ENCODE data around the gene RTL10.
"Not testable (repeated sequence)": the region's sequence is repeated elsewhere in the genome, so short reads cannot be mapped to it uniquely, and the experiment has no call there.

RTL10 gene

DNA sequence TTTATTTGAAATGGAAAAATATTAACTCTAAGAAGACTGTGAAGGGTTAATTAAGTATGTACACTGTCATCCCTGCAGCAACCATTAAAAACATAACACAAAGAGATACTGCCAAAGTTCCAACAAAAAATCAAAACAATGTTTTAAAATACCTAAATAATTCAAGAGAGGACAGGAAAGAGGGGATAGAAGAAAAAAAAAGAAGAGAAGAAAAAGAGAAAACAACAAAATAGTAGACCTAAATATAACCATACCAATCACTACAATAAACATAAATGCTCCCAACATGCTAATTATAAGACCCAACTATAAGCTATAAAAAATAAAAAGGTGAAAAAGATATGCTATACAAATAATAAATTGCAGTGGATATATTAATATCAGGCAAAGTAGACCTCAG is 20.1 kb downstream of the RTL10 start:
- Mint-ChIP-seq H3K9me3 (no peaks in the 10 kb centered on the region), H3K27me3 (no peaks in the 10 kb centered on the region), H3K4me3 (no peak overlapping the region), H3K27ac (no peak overlapping the region), H3K4me1 (peaks cover 35% of the 10 kb centered on the region)
- no peak for ATAC-seq
- DNase-seq: no peak

DNA sequence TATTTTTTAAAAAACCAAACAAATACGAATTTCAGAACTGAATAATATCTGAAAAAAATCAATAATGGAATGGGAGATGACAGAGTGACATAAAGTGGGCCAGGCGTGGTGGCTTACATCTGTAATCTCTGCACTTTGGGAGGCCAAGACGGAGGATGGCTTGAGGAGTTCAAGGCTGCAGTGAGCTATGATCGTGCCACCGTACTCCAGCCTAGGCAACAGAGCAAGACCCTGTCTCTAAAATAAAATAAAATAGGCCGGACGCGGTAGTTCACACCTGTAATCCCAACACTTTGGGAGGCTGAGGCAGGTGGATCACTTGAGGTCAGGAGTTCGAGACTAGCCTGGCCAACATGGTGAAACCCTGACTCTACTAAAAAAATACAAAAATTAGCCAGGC is 21.3 kb downstream of the RTL10 start:
- not testable (repeated sequence) for H3K9me3 Mint-ChIP-seq, H3K27me3 Mint-ChIP-seq, H3K27ac Mint-ChIP-seq, DNase-seq, H3K4me3 Mint-ChIP-seq, ATAC-seq
- peaks cover 35% of the 10 kb centered on the region for H3K4me1 Mint-ChIP-seq

DNA sequence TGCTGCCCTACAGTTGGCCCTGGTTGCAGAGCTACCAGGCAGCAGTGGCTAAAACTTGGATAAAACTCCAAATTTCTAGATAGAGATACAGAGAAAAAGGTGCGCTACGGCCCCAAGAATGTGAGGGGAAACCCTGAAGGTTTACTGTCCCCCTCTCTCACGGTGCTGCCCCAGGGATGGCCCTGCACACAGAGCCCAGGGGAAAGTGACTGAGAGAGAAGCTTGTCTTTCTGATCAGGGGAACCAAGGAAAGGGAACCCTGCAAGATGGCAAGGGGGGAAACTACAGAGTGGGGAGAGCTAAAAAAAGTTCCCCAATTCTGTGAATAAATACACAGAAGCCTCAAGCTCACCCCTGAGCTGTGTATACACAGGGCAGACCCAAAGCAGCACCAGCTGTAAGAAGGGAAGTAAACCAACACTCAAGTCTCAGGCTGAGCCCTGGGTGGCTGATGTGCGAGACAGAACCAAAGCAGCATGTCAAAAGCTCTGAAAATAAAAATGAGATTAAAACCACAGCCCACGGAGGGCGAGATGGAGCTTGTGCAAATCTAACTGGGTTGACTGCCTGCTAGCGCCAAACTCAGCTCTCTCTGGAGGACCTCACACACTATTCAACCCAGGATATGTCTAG is 22.1 kb downstream of the RTL10 start:
- Mint-ChIP-seq H3K9me3 (no peaks in the 10 kb centered on the region), H3K4me1 (peaks cover 35% of the 10 kb centered on the region), H3K27me3 (no peaks in the 10 kb centered on the region), H3K27ac (no peak overlapping the region), H3K4me3 (no peak overlapping the region)
- ATAC-seq (no peak), DNase-seq (no peak)

DNA sequence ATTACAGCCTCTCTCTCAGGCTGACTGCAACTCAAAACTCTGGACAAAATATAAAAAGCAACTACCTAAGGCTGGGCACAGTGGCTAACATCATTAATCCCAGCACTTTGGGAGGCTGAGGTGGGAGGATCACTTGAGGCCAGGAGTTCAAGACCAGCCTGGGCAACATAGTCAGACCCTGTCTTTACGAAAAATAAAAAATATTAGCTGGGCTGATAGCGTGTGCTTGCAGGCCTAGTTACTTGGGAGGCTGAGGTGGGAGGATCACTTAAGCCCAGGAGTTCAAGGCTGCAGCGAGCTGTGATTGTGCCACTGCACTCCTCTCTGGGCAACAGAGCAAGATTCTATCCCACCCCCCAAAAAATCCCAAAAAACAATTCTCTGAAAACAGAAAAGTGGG is 22.7 kb downstream of the RTL10 start:
- not testable (repeated sequence) for H3K4me3 Mint-ChIP-seq, DNase-seq, H3K9me3 Mint-ChIP-seq, H3K27me3 Mint-ChIP-seq, H3K27ac Mint-ChIP-seq, ATAC-seq
- H3K4me1 Mint-ChIP-seq: peaks cover 35% of the 10 kb centered on the region

DNA sequence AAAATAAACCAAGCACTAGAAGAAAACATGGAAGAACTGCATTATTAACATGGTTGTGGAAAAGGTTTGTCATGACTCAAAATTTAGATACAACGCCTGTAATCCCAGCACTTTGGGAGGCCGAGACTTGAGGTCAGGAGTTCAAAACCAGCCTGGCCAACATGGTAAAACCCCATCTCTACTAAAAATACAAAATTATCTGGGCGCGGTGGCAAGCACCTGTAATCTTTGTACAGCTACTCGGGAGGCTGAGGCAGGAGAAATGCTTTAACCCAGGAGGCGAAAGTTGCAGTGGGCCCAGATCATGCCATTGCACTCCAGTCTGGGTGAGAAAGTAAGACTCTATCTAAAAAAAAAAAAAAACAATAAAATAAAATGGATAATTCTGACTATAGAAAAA is 23.7 kb downstream of the RTL10 start:
- Mint-ChIP-seq H3K9me3 (no peaks in the 10 kb centered on the region), H3K4me1 (peaks cover 37% of the 10 kb centered on the region), H3K27me3 (no peaks in the 10 kb centered on the region), H3K27ac (no peak overlapping the region), H3K4me3 (no peak overlapping the region)
- DNase-seq (no peak), ATAC-seq (no peak)

DNA sequence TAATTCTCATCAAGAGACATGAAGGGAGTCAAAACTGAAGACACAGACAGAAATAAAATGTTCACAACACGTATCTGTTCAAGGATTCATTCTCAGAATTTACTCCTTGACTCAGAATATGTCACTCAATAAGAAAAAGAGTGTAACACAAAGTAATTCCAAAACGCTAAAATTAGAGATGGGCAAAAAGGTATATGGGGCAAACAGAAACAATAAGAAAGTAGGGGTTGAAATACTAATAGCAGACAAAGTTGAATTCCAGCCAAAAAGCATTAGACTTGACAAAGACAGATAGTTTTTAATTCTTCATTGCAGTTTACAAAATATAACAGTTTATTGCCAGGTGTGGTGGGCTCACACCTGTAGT is 26.7 kb downstream of the RTL10 start:
- H3K27ac Mint-ChIP-seq: no peak overlapping the region
- DNase-seq (no peak), ATAC-seq (no peak)
- peaks cover 17% of the 10 kb centered on the region for H3K4me1 Mint-ChIP-seq
- H3K9me3 Mint-ChIP-seq: no peaks in the 10 kb centered on the region
- H3K27me3 Mint-ChIP-seq: no peaks in the 10 kb centered on the region
- H3K4me3 Mint-ChIP-seq: no peak overlapping the region

DNA sequence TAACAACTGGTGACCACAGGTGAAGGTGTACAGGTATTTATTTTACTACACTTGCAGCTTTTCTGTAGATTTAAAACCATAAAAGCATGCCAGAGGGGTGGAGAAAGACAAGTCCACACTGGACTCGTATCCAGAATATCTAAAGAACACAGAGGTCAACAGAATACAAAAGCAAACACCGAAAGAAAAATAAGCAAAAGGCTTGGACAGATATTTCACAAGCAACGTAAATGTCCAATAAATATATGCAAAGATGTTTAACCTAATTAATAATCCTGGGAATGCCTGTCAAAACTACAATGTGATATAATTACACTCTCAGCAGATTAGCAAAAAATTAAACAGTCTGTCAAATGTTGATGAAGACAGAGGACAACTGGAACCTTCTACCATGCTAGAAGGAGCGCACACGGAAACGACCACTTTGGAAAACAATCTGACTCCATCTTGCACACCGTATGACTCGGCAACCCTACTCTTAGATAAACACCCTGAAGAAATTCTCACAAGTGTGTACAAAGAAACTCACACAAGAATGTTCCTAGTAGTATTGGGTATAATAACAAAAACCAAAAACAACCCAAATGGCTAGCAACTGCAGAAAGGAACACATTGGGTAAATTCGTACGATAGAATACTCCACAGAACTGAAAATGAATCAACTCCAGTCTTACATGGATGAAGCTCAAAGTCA is 27.2 kb downstream of the RTL10 start:
- DNase-seq: no peak

DNA sequence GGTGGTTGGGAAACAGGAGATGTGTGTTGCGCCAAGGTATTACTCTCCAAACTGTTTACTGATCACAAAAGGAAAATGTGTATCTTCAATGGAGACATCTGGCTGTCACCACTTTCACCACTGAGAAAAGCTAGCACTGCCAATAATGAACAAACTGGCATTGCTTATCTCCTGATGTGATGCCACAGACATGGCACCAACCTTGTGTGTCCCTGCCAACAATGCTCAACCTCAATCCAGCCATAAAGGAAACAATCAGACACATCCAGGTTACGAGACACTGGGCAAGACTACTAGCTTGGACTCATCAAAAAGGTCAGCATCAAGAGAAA is 28.1 kb downstream of the RTL10 start:
- no peak overlapping the region for H3K4me3 Mint-ChIP-seq
- DNase-seq (no peak), ATAC-seq (no peak)
- H3K27ac Mint-ChIP-seq: no peak overlapping the region
- peaks cover 12% of the 10 kb centered on the region for H3K4me1 Mint-ChIP-seq
- H3K9me3 Mint-ChIP-seq: no peaks in the 10 kb centered on the region
- no peaks in the 10 kb centered on the region for H3K27me3 Mint-ChIP-seq

More for the DNA sequence above, 27.2 kb downstream of the RTL10 start:
- H3K4me1 Mint-ChIP-seq: peaks cover 12% of the 10 kb centered on the region
- ATAC-seq: no peak
- H3K4me3 Mint-ChIP-seq: no peak overlapping the region
- no peaks in the 10 kb centered on the region for H3K9me3 Mint-ChIP-seq
- no peak overlapping the region for H3K27ac Mint-ChIP-seq
- H3K27me3 Mint-ChIP-seq: no peaks in the 10 kb centered on the region

DNA sequence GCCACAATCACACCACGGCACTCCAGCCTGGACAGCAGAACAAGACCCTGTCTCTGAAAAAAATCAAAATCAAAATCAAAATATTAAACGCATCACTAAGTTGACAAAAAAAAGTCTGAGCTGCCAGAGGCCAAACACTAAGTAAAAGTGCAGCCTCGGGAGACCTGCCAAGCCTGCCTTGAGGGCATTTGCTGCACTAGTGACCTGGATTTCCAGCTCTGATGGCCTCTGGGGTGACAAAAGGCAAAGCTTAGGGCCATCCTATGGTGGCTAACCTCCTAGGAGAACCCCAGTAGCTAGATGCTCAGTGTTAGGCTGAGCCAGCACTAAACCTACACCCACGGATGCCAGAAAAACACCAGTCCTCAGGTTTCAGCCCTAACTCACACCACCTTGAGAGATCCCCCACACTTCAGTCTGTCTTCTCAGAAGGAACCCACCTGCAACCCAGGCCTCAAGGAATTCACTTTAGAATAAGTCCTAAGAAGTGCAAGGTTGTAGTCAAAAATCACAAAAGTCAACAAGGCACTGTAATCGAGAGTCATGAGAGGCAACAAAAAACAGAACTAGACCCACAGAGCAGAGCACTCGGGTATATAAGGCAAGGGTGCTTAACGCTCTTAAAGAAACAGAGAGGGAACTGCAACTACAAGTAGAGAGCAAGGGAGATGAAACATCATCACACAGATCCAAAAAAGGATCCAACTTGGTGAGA is 28.6 kb downstream of the RTL10 start:
- Mint-ChIP-seq H3K9me3 (no peaks in the 10 kb centered on the region), H3K4me3 (no peak overlapping the region), H3K27ac (no peak overlapping the region), H3K4me1 (peaks cover 12% of the 10 kb centered on the region), H3K27me3 (no peaks in the 10 kb centered on the region)
- ATAC-seq (no peak), DNase-seq (peak in 1 of 2 donors; percentile 7)

DNA sequence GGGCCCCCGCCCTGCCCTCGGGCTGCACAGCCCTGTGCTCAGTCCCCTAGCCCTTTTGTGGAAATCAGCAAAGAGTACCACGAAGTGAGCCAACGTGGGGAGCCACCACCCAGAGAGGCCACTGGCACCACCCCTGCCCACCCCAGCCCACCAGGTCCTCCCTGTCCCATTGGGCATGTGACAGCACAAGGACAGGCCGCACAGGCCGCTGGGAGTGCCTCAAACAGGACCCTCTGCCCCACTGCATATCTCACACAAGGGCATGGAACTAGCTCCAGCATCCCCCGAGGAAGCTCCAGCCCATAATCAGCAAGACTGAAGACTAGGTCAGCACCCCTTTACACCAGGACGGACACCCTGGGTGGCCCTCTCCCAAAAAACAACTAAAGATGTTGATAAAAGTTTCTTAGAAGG is 29.7 kb downstream of the RTL10 start:
- Mint-ChIP-seq H3K27me3 (no peaks in the 10 kb centered on the region), H3K27ac (no peak overlapping the region), H3K4me3 (no peak overlapping the region), H3K4me1 (peaks cover 12% of the 10 kb centered on the region), H3K9me3 (no peaks in the 10 kb centered on the region)
- ATAC-seq (no peak), DNase-seq (no peak)

DNA sequence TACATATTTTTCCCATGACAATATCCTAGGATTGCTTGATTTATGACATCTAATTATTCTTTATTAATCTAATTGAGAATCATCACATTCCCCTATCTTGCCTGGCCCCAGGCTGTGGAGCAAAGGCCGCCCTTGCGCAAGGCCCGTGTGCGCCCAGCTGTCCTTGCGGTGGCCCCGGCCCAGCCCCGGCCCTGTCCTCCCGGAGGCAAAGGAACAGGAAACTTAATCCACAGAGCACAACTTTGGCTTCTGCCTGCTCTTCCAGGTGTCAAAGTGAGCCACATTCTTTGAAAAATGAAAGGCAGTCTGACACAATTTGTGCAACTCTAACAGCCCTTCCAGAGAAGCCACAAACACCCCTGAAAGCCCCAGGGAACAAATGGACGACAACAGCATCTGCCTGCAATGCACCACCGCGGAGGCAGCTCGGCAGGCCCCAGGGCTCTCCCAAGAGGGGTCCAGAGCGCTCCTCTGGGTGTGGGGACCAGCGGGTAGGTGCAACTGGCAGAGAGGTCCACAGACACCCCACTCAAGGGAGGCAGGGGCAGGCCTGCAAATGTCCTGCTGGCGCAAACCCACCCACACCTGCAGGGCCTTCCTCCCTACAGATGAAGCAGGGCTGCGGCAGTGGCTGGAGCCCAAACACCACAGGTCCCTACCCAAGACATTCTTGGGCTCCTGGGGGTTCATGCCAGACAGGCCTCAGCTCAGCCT is 30.3 kb downstream of the RTL10 start:
- Mint-ChIP-seq H3K4me1 (peaks cover 12% of the 10 kb centered on the region), H3K4me3 (no peak overlapping the region), H3K27me3 (no peaks in the 10 kb centered on the region), H3K27ac (no peak overlapping the region), H3K9me3 (no peaks in the 10 kb centered on the region)
- no peak for DNase-seq
- no peak for ATAC-seq

DNA sequence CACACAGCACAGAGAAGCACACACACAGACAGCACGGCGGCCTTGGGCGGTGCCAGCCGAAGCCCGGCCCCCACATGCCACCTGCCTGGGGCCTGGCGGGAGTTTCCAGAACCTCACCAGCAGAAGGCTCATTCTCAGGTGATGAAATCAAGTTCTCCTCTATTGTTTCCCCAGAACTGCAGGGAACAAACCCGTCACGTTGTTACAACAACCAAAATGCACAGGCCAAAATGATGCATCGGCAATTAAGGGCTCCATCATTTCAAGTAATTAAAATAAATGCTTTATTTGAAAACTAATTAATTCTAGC is 30.8 kb downstream of the RTL10 start:
- ATAC-seq (no peak), DNase-seq (no peak)
- Mint-ChIP-seq H3K27ac (no peak overlapping the region), H3K9me3 (no peaks in the 10 kb centered on the region), H3K4me3 (no peak overlapping the region), H3K4me1 (peaks cover 12% of the 10 kb centered on the region), H3K27me3 (no peaks in the 10 kb centered on the region)

DNA sequence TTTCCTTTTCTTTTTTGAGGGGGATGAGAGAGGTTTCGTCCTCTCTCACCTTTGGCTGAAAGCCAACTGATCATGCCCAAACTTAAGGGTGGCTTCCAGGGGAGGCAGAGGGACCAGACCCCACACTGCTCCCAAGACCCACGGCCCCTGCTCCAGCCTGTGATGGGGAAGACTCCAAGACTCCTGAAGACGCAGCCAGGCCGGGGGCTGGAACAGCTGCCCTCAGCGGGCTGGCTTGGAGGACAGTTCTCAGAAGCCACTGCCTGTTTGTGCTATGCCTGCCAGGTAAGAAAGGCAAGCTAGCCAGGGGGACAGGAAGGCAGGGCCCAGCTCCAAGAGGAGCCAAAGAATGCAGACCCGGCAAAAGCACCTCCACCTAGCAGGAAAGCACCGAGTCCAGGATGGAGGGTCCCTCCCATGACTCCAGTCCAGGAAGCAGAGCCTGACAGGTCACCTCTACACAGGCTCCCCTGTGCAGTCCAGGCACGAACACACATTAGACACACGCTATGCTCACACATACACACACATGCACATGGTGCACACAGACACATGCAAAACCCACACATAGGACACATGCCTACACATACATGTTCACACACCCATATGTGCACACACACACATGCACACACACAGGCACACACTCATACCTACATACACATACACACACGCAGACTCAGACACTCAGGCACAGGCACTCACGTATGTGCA is 31.3 kb downstream of the RTL10 start:
- no peaks in the 10 kb centered on the region for H3K27me3 Mint-ChIP-seq
- ATAC-seq: no peak
- no peak for DNase-seq

DNA sequence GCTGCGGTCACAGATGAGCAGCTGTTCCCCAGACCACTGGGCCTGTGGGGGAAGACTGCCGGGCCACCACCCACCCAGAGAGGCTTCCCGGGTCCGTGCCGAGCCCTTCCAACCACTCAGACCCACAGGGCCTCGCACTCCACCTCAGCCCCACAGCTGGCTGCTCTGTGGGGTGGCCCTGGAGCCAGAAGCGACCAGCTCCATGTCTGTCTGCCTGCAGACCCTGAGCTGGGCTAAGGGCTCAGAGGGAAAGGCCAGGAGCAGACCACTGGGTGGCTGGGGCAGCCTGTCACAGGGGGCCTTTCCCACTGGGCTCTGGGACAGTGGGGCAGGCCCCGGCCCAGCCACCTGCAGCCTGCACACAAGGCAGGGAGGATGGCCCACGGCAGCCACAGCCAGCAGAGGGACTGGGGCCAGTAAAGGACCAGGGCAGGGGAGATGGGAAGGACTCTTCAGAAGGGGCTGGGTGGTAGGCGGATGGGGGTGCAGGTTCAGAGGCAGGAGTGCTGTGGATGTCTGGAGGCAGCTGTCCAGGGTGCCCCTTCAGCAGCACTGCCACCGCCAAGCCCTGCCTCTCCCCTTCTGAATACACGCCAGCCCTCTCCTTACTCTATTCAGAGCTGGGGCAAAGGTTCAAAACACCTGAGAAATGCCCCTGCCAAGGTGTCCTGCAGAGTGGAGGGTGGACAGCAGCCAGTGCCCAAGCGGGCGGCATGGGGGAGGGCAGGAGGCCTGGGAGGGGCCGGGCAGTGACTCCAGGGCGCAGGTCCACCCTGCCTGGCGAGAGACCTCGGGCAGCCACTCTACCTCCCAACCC is 32.2 kb downstream of the RTL10 start:
- H3K4me1 Mint-ChIP-seq: peaks cover 12% of the 10 kb centered on the region
- H3K4me3 Mint-ChIP-seq: no peak overlapping the region
- H3K27ac Mint-ChIP-seq: no peak overlapping the region
- no peak for DNase-seq
- no peaks in the 10 kb centered on the region for H3K9me3 Mint-ChIP-seq
- ATAC-seq: no peak
- H3K27me3 Mint-ChIP-seq: no peaks in the 10 kb centered on the region

More for the DNA sequence above, 31.3 kb downstream of the RTL10 start:
- no peak overlapping the region for H3K4me3 Mint-ChIP-seq
- no peaks in the 10 kb centered on the region for H3K9me3 Mint-ChIP-seq
- no peak overlapping the region for H3K27ac Mint-ChIP-seq
- peaks cover 12% of the 10 kb centered on the region for H3K4me1 Mint-ChIP-seq

Measured in stimulated activated naive CD8-positive, alpha-beta T cell treated with anti-CD3 and anti-CD28 coated beads, Interleukin-15, amount 100 ng/mL, for 72 hours (primary cell).